ENCODE data around the gene TAS1R3. TPM values are rescaled to one million over a fixed set of nuclear protein-coding genes. Genes with fewer than 3 reads are reported as not detected.

The TAS1R3 gene
- total RNA-seq, 1 experiment from 2014 or later = not detected

- in situ Hi-C loops (cut with HindIII; ENCODE audit: low pct_unique_long_range_greater_than_20kb, low sequenced_read_pairs) = no loop called here
- DNase-seq (ENCODE audit: low read depth) = peak; percentile 72
Measured at GRCh38 chr1:1318131-1318652, 12.9 kb upstream of the TAS1R3 start.

DNA sequence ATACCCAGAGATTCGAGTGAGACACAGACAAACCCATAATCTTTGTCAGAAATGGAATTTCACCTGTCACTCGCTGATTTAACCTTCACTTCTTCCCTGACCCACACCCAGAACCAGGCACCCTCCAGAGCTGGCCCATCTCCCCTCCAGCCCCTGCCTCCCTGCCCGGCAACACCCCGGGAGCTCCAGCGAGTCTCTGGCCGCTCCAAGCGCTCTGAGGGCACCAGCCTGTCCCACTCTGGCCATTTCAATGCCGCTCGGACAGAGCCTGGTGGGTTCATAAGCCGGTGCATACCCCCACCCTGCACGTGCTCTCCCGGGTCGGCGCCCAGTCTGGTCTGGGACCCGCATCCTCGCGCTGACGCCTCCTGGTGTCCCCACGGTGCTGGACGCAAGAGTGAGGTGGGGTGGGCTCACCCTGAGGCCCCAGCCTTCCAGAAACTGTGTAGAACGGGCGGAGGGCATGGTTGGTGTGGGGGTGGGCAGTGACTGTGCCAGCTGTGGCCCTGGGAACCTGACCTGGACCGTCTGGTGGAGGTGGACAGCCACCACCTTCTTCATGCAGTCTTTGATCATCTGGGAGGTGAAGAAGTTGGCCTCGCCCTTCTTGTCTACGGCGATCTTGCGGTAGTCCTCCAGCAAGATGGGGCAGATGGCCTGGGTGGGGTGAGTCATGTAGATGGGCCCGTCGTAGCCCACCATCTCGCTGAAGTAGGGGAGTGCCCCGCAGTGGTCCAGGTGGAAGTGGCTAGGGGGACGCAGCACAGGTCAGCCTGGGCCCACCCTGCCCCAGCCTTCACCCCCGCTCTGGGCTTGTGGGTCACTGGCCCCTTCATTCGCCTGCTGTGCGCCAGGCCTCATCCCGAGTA, 12.1 kb upstream of the TAS1R3 start:
- in situ Hi-C loops (cut with HindIII; ENCODE audit: low pct_unique_long_range_greater_than_20kb, low sequenced_read_pairs) = no loop called here
- no peak for DNase-seq (ENCODE audit: low read depth)

DNA sequence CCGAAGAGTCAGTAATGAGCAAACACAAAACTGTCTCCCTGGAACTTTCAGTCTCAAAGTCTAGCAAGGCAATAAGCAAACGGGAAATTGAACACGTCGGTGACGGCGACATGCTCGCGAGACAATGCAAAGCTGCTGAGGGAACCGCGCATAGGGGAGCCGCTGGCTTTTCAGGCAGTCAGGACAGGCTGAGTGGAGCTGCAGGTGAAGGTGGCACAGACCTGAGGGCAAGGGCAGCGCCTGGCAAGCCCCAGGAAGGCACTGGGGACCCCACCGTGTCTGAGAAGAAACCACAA, 11.5 kb upstream of the TAS1R3 start:
- DNase-seq (ENCODE audit: low read depth) = no peak
- in situ Hi-C loops (cut with HindIII; ENCODE audit: low pct_unique_long_range_greater_than_20kb, low sequenced_read_pairs) = no loop called here

DNA sequence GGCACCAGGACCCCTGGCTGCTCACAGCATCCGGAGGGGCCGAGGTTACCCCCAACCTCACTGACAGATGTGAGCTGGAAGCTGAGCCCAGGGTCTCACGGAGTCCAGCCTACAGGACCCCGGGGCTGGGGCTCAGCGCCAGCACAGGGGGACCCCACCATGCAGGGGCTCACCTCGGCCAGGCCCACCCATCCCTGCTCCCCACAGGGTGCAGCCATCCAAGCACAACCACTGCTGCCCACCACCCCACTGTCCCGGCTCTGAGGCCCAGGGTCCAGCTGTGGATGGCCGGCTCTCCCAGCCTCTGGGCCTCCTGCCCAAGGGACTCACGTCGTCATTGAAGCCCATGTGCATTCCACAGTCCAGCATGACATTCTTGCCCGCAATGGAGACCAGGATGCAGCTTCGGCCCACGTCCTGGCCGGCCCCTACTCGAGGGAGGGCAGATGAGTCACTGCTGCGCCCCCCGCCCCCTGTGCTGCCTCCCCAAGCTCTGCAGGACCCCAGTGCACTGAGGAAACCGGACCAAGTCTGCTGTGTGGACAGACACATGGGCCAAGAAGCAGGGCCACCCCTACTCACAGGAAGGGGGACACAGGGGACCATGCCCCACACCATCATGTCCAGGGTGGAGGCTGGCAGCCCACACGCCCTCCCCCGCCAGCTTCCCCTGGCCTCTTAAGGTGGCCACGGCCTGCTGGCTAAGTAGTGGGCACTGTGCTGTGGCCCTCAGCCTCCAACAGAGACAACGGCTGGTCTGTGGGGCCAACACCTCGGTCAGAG, 10.2 kb upstream of the TAS1R3 start:
- in situ Hi-C loops (cut with HindIII; ENCODE audit: low pct_unique_long_range_greater_than_20kb, low sequenced_read_pairs) = no loop called here
- DNase-seq (ENCODE audit: low read depth) = no peak

DNA sequence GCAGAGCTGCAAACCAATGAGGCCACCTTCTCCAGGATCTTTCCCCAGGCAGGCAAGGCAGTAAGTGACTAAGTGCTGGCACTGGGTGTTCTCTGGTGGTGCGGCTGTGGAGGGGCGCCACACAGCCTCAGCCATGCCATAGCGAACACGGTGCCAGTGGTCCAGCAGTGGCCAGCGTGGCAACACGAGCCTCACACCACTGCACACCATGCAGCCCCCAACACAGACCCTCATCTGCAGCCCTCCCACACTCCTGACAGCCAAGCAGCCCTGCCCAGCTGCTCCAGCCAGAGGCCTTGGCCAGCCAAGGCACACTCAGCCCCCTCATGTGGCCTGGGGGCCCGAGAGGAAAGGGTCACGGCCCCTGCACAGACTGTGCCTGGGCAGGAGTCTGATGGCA, 9.6 kb upstream of the TAS1R3 start:
- in situ Hi-C loops (cut with HindIII; ENCODE audit: low pct_unique_long_range_greater_than_20kb, low sequenced_read_pairs) = no loop called here
- no peak for DNase-seq (ENCODE audit: low read depth)

DNA sequence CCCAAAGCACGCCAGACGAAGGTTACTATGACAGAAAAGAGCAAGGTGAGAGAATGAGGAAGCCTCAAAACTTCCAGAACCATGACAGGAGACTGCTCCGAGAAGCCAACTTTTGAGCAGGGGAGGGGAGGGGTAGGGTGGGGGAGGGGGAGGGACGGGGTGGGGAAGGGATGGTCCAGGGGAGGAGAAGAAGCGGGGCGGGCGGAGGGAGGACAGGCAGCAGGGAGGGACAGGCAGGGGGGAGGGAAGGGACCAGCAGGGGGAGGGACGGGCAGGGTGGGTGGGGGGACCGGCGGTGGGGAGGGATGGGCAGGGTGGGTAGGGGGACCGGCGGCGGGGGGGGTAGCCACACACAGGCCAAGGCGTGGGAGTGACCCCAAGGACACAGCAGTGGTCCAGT, 8.7 kb upstream of the TAS1R3 start:
- DNase-seq (ENCODE audit: low read depth) = no peak
- in situ Hi-C loops (cut with HindIII; ENCODE audit: low pct_unique_long_range_greater_than_20kb, low sequenced_read_pairs) = no loop called here

DNA sequence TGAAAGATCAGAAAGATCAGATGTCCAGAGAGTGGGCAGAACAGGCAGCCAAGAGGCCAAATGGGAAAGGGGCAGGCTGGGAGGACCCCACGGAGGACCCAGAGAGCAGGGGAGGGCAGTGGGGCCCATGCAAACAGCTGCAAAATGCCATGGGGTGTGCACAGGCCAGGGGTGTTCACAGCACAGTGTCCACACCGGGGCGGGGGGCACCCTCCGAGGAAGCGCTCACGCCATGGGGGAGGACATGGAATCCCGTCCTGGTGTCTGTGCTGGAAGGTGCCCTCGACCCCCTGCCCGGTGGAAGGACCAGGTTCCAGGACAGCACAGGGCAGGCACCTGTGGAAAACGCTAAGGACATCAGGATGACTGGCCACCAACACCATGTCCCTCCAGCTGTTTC, 8.1 kb upstream of the TAS1R3 start:
- in situ Hi-C loops (cut with HindIII; ENCODE audit: low pct_unique_long_range_greater_than_20kb, low sequenced_read_pairs) = no loop called here
- no peak for DNase-seq (ENCODE audit: low read depth)

GRCh38 chr1:1324084-1324523, 7.0 kb upstream of the TAS1R3 start:
- in situ Hi-C loops (cut with HindIII; ENCODE audit: low pct_unique_long_range_greater_than_20kb, low sequenced_read_pairs) = no loop called here
- no peak for DNase-seq (ENCODE audit: low read depth)

- in situ Hi-C loops (cut with HindIII; ENCODE audit: low pct_unique_long_range_greater_than_20kb, low sequenced_read_pairs) = no loop called here
- DNase-seq (ENCODE audit: low read depth) = peak; percentile 65
Measured at GRCh38 chr1:1324524-1325287, 6.4 kb upstream of the TAS1R3 start, which contains the start of the genes CPTP and INTS11. TSS of gene CPTP (plus strand) at chr1:1324802. CDS start at chr1:1326911, 2,109 bp downstream. TSS of gene INTS11 (minus strand) at chr1:1324660. CDS start at chr1:1324608, 52 bp downstream.

- DNase-seq (ENCODE audit: low read depth) = no peak
- in situ Hi-C loops (cut with HindIII; ENCODE audit: low pct_unique_long_range_greater_than_20kb, low sequenced_read_pairs) = no loop called here
Measured at GRCh38 chr1:1325288-1326074, 5.6 kb upstream of the TAS1R3 start.

- no peak for DNase-seq (ENCODE audit: low read depth)
- in situ Hi-C loops (cut with HindIII; ENCODE audit: low pct_unique_long_range_greater_than_20kb, low sequenced_read_pairs) = no loop called here
Measured at GRCh38 chr1:1326075-1326605, 4.9 kb upstream of the TAS1R3 start.

- no peak for DNase-seq (ENCODE audit: low read depth)
- in situ Hi-C loops (cut with HindIII; ENCODE audit: low pct_unique_long_range_greater_than_20kb, low sequenced_read_pairs) = no loop called here
Measured at GRCh38 chr1:1327291-1327690, 3.8 kb upstream of the TAS1R3 start.

GRCh38 chr1:1328254-1328653, 2.8 kb upstream of the TAS1R3 start:
- no peak for DNase-seq (ENCODE audit: low read depth)
- in situ Hi-C loops (cut with HindIII; ENCODE audit: low pct_unique_long_range_greater_than_20kb, low sequenced_read_pairs) = no loop called here

DNA sequence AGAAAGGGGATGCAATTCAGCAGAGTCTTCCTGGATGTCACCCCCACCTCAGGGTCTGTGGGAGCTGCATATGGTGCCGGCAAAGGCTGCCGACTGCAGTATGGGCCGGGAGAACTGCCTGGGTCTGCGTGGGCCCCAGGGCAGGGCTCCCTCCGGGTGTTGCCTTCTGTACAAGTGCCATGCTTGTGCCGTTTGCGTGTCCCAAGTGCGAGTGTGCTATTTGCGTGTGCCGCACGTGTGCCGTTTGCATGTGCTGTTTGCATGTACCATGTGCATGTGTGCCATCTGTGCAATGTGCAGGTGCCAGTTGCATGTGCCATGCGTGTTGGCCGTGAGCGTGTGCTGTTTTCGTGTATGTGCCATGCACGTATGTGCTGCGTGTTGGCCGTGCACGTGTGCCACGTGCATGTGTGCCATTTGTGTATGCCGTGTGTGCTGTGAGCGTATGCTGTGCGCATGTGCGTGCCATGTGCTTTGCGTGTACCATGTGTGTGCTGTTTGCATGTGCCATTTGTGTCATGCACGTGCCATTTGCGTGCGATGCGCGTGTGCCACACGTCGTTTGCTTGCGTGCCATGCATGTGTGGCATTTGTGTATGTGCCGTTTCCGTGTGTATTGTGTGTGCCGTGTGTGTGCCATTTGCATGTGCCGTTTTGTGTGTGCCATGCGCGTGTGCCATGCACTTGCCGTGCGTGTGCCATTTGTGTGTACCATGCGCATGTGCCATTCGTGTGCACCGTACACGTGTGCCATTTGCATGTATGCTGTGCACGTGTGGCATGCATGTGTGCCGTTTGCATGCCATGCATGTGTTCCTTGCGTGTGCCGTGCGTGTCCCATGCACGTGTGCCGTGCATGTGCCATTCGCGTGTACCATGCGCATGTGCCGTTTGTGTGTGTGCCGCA, 1.5 kb upstream of the TAS1R3 start:
- no peak for DNase-seq (ENCODE audit: low read depth)
- in situ Hi-C loops (cut with HindIII; ENCODE audit: low pct_unique_long_range_greater_than_20kb, low sequenced_read_pairs) = no loop called here

- in situ Hi-C loops (cut with HindIII; ENCODE audit: low pct_unique_long_range_greater_than_20kb, low sequenced_read_pairs) = no loop called here
- no peak for DNase-seq (ENCODE audit: low read depth)
Measured at GRCh38 chr1:1330366-1331067, 563 bp upstream of the TAS1R3 start.
